ENCODE results near the gene B3GNT7.
"Not testable (repeated sequence)": the region's sequence is repeated elsewhere in the genome, so short reads cannot be mapped to it uniquely, and the experiment has no call there.

The B3GNT7 gene

GRCh38 chr2:231404183-231404578 lies 8.7 kb downstream of the B3GNT7 start:
- DNase-seq: not testable (repeated sequence)

DNA sequence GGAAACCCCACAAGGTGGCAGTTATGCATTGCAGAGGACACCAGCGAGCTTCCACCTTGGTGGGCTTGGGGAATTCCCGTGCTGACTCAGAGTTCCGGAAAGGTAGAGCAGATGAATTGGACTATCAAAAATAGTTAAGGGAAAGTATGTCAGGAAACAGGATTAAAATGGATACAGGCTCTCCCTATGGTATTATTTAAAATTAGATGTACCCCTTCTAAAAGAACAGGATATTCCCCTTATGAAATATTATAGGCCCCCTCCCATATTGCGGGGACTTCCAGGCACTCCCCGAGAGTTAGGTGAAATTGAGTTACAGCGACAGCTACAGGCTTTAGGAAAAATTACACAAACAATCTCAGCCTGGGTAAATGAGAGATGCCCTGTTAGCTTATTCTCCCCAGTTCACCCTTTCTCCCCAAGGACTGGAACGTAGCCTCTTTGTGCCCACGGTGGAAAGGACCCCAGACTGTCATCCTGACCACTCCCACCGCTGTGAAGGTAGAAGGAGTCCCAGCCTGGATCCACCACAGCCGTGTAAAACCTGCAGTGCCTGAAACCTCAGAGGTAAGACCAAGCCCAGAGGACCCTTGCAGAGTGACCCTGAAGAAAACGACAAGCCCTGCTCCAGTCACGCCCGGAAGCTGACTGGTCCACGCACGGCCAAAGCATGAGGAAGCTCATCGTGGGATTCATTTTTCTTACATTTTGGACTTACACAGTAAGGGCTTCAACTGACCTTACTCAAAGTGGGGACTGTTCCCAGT lies 10.3 kb downstream of the B3GNT7 start:
- DNase-seq: not testable (repeated sequence)

- DNase-seq: not testable (repeated sequence)
These were observed 12.2 kb downstream of the B3GNT7 start for GRCh38 chr2:231407686-231408085.

GRCh38 chr2:231408304-231408703 lies 12.8 kb downstream of the B3GNT7 start:
- not testable (repeated sequence) for DNase-seq

DNA sequence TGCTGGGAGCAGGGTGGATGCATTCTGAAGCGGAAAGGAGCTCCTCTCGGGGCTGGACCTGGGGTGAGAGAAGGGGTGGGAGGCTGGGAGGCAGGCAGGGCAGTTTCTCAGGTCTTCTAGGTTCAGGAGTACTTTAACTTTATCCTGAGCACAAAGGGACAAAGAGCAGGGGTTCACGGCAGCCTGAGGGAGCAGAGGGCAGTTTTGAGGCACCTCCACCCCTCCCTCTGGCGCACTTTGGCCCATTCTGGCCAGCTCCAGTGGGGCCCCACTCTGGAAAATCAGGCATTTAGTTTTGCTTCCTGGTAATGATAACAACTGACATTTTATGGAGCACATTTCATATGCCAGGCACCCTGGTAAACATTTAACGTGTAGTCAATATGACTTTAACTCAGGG lies 14.3 kb downstream of the B3GNT7 start:
- DNase-seq: no peak

GRCh38 chr2:231410293-231411004 lies 14.9 kb downstream of the B3GNT7 start:
- no peak for DNase-seq

GRCh38 chr2:231411237-231411636 lies 15.7 kb downstream of the B3GNT7 start:
- DNase-seq: no peak

- DNase-seq: peak; percentile 70
These were observed 16.5 kb downstream of the B3GNT7 start for GRCh38 chr2:231411831-231412617.

DNA sequence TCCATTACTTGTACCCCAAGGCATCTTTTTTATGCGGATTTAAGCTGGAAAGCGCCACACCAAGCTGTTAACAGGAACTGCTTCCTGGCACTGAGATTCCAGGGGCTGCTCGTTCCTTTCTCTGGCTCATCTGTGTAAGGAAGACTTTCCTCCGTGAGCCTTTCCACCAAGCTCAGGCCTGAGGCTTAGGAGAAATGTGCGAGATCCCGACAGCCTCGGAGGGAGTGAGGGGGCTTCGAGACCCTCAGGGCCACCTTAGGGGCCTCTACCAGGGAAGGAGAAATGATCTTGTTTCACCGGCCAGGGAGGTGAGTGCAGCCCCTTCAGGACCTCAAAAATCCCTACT lies 17.1 kb downstream of the B3GNT7 start:
- no peak for DNase-seq

DNA sequence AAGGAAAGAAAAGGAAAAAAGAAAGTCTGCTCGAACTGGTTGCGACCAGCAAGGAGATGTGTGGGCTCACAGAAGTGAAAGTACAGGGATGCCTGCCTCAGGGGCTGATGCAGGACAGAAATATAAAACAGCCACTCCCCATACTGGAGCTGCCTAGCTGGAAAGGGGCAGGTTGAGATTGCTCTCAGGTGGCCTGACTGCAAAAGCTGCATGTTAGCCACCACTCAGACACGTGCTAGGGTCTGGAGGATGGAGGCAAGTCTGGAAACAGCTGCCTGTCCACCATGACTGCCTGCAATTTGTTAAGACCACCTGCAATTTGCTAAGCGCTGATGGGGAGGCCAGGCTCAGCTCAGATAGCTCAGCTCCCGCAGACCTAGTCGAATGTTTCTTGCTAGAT lies 17.9 kb downstream of the B3GNT7 start:
- DNase-seq: no peak

DNA sequence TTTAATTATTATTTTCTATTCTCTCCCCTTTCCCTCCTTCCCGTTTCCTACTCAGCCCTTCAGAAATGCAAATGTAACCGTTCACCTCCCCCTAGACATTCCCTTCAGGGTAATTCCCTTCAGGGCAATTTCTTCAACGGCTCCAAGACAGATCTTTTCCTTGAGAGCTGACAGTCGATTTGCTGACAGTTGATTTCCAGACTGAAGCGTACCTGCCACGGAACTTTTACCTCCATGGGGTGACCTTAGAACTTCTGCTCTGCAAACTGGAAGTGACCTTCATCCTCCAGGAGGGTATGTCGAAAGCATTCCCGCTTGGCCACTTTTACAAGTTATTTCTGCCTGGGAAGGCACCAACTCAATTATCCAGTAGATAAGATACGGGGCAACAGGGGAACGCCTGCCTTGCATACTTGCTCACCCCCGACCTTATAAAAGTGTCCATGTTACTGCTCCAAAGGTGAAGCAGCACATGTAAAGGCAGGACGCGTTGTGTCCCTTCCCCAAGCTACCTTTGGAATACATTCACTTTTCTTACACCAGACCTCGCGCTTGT lies 18.5 kb downstream of the B3GNT7 start:
- no peak for DNase-seq

GRCh38 chr2:231415029-231415428 lies 19.5 kb downstream of the B3GNT7 start:
- DNase-seq: no peak

DNA sequence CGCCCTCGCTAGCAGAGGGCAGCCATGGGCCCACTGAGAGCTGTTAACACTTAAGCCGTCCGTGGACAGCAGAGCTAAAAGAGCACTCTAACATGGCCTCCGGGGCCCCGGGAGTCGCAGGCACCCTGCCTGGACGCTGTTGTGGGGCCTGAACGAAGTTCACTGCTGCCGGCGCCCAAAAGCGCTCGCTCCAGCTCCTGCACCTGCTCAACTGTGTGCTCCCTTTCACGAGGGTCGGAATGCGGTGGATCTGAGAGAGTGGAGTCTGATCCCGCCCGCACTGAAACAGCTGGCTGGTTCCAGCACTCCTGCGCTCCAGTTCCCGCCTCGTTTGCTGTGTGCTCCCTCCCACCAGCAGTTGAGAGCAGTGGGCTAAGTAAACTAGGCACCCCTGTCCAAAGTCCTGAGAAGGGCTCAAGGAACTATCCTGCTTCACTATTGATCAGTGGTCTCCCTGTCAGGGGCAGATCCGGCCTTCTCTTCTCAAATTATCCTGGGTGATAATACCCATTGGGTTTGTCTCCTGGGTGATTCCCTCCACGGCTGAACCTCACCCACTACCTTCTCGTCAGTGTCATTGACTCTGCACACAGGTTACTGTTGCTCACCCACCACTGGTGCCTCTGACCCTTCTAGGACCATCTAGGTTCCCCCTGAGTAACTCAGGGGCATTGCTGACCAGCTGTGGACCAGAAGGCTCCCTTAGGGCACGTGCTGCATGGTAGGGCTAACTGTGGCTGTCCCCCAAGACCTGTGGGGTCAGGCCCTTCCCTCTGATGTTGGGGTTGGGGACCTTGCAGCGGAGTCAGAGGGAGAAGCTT lies 23.5 kb downstream of the B3GNT7 start:
- DNase-seq: no peak

DNA sequence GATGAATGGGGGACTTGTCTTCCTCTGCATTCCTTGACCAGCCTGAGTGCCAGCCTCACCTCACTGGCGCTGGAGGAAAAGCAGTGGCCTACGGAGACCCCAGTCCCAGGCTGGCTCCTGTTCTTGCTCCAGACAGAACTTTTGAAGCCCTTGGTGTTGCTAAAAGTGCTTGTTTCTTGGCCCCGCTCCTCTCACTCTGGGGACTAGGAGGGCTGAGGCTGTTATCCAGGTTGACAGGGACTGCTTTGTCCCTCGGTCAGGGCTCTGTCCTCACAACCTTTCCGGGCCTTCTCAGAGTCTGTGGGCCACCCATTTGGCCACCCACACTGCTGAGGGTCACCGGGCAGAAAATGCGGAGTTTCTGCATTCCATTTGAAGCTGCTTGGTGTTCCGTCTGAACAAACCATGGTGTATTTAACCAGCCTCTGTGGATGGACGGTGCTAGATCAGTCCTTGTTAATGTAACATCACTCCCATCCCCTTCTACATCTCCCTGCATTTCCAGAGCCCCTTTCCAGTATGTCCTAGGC lies 25.6 kb downstream of the B3GNT7 start:
- DNase-seq: no peak

DNA sequence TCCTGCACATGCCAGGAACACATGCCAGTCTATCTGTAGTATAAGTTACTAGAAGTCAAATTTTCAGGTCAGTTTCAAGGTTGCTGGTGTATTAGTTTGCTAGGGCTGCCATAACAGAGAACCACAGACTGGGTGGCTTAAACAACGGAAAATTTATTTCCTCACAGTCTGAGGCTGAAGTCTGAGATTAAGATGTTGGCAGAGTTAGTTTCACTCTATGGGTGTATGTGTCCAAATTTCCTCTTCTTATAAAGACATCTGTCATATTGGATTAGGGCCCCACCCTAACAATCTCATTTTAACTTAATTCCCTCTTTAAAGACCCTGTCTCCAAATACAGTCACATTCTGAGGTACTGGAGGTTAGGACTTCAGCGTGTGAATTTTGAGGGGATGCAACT lies 26.5 kb downstream of the B3GNT7 start:
- DNase-seq: no peak

GRCh38 chr2:231423176-231423575 lies 27.7 kb downstream of the B3GNT7 start:
- no peak for DNase-seq

DNA sequence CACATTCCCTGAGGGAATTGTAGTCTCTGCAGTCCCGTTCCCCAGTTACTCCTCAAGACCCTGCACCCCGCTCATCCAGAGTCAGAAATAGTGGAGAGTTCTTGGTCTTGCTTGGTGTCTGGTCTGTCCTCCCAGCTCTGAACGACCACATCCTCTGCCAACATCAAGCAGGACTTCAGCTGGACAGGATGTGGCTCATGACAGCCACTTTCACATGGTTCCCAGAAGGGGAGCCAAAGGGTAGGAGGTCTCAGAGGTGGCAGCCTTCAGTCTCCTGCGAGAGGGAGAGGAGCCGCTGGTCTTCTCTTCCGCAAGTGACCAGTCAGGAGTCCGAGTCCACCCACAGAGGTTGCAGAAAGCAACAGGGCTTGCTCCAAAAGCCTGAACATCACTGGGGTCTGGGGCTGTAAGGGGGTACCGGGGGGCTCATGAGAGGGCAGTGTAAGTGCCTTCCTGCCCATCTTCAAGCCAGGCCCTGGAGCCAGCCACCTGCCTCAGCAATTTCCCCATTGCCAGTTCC lies 29.8 kb downstream of the B3GNT7 start:
- no peak for DNase-seq

DNA sequence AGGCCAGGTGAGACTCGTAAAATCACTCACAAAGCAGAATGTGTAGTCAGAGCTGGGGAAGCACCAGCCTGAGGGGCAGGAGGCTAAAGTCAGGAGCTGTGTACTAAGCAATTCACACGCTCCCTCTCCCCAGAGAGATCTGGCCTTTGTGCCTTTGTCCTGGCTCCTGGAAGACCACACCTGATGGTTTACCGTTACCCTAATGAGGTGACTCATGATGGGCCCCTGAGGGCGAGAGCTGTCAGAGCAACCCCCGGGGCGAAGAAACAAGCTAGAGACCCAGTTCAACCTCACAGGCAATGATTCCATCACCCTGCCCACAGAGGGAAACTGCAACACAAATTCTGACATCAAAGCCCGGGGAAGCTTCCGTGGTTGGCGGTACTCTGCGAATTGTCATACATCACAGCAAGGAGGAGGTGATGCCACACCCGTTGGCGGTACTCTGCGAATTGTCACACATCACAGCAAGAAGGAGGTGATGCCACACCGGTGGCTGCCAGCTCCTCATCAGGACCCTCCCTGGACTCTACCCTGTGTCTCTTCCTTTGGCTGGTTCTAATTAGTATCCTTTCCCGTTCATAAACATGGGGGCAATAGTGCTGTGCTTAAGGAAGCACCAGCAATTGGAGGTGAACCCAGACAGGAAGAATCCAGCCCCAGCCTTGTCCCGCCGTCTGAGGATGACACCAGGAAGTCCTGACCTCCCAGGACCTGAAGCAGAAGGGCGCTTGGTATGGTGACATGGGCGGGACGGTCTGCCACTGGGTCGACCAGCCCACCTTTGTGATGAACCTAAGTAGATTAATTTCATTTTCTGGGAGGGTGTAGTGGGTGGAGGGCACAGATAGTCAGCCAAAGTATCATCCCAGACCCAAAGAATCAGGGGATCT lies 30.5 kb downstream of the B3GNT7 start:
- peak; percentile 16 for DNase-seq

DNA sequence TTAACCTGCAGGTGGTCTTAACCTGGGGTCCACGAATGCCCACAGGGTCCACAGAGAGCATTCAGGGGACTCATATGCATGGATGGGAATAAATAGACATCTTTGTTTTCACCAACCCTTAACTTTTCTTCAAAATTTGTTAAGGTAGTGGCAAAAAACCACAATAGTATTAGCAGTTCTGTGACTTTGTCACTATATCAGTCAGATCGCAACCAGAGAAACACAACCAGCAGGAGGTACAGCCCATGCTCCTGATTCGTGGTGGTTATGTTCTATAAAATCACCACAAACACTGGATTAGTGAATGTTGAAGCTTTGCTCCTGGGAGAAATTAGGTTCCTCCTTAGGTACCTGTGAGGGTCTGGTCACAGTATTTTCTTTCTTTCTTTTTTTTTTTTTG lies 31.6 kb downstream of the B3GNT7 start:
- DNase-seq: no peak

DNA sequence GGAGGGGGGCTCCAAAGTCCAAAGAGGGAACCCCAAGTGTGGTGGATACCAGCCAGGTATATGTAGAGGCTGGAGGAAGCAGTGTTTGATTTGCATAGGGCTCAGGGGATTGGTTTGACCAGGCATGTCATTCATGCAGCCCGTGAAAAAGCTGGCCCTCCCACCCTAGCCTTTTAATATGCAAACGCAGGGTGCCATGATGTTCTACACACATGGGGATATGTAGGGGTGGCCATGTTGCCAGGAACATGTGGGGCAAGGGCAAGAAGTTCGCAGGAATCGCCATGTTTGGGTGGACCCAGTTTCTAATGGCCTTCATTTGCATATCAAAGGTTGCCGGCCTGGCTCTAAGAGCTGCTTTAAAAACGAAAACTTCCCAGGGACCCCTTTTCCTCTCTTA lies 33.6 kb downstream of the B3GNT7 start:
- no peak for DNase-seq

- no peak for DNase-seq
These were observed 34.4 kb downstream of the B3GNT7 start for GRCh38 chr2:231429901-231430300.

Measured in RPMI8226 (cell line).